ENCODE data around the gene GPR155.

DNA sequence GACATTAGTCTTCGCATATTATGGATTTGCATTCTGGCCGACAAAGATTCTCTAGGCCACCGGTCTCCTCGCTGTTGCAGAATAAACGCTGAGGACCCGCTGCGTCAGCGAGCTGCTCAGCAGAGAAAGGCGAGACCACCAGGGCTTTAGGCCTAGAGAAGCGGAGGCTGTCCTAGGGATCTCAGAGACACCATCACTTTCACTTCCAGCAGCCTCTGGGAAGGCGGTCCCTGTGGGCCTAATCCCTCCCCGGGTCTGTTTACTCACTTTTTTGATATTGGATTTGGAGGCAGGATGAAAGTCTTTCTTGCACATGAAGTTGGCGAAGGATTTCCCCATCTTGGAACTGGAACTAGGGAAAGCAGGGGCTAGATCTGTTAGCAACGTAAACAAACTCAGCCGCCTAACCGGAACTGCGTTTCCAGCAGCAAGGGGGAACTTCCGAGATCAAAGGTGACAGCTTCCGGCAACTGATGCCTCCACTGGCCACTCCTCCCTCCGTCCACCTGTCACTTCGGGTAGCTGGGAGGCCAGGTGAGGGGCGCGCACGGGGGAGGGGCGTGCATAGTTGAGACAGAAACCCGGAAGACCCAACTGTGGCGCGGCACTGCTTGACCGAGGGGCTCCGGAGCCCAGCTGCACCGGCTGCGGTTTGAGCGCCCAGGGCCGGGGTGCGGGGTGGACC is 91.4 kb downstream of the GPR155 start, which contains the start of gene SCRN3:
- no peak for TF ChIP-seq EZH2 (IDR thresholded peaks at IDR 0.05; ENCODE audit: low read length)
- TF ChIP-seq, protein P1, sequence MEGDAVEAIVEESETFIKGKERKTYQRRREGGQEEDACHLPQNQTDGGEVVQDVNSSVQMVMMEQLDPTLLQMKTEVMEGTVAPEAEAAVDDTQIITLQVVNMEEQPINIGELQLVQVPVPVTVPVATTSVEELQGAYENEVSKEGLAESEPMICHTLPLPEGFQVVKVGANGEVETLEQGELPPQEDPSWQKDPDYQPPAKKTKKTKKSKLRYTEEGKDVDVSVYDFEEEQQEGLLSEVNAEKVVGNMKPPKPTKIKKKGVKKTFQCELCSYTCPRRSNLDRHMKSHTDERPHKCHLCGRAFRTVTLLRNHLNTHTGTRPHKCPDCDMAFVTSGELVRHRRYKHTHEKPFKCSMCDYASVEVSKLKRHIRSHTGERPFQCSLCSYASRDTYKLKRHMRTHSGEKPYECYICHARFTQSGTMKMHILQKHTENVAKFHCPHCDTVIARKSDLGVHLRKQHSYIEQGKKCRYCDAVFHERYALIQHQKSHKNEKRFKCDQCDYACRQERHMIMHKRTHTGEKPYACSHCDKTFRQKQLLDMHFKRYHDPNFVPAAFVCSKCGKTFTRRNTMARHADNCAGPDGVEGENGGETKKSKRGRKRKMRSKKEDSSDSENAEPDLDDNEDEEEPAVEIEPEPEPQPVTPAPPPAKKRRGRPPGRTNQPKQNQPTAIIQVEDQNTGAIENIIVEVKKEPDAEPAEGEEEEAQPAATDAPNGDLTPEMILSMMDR (optimal IDR thresholded peaks at IDR 0.05 in 1 of 3, IDR thresholded peaks at IDR 0.05 in 1 of 3, conservative IDR thresholded peaks at IDR 0.05 in 1 of 3; ENCODE audit: extremely low read depth in 1 of 3, insufficient read depth in 2 of 3, low read length in 3 of 3): no peak

All from keratinocyte (primary cell).